Panc1 (cell line): ENCODE measurements around the gene TTLL5.

Experiments used
- CTCF ChIP-seq: fragments of 450-650 bp; IDR thresholded peaks from 2 replicates; pipeline ENCODE4 v1.5.1; 2017; ENCODE audit warnings: mild to moderate bottlenecking
- POLR2AphosphoS5 ChIP-seq: IDR thresholded peaks from 2 replicates; pipeline ENCODE4 v1.6.1; 2012; ENCODE audit warnings: mild to moderate bottlenecking, low read depth, low read length, moderate library complexity
- SIN3A ChIP-seq: IDR thresholded peaks from 2 replicates; pipeline ENCODE4 v1.6.1; 2012; ENCODE audit warnings: low read depth, mild to moderate bottlenecking, low read length, moderate library complexity, borderline replicate concordance; ENCODE audit not compliant: insufficient read depth

DNA sequence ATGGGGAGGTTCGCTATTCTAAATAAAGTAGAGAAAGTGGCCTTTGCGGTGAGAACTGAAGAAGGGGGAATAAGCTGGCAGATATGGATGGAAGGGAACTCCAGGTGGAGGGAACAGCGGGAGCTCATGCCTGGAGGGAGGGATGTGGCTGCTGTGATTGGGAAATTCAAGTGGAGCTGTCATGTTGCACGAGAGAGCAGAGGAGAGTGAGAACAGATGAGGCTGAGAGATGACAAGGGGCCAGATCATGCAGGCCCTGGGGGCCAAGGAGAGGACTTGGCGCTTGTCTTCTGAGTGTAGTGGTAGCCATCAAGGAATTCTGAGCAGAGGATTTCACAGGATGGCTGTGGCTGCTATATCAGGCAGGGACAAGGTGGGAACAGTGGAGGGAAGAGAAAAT, 285.7 kb downstream of the TTLL5 start:
- TF ChIP-seq CTCF (no peak), POLR2AphosphoS5 (no peak), SIN3A (no peak)
